Stimulated activated CD4-positive, alpha-beta T cell treated with anti-CD3 and anti-CD28 coated beads, Interleukin-1b, Interleukin-23, amount 100 ng/mL, for 24 hours (primary cell): ENCODE data around the gene THAP7.
A peak's percentile ranks its signal among the peaks of the same experiment; 100 is the strongest.
"Not testable (repeated sequence)": the region's sequence is repeated elsewhere in the genome, so short reads cannot be mapped to it uniquely, and the experiment has no call there.

Experiments
- DNase-seq, 4 experiments: peaks; one replicate each; pipeline ENCODE4 v3.0.0-alpha.2; 2020; ENCODE audit warnings: low read depth in 4 of 4, low spot score in 1 of 4

The THAP7 gene

GRCh38 chr22:21001601-21002325 is at the start of gene THAP7:
TSS of gene THAP7 (minus strand) at chr22:21002118. CDS start at chr22:21001911, 207 bp downstream.
- peak; percentile 90 to 99 (median 92) for DNase-seq

GRCh38 chr22:21051145-21051830 is 49.4 kb upstream of the THAP7 start:
- no peak for DNase-seq

GRCh38 chr22:21048965-21049364 is 47.0 kb upstream of the THAP7 start:
- not testable (repeated sequence) for DNase-seq

GRCh38 chr22:21048448-21048847 is 46.5 kb upstream of the THAP7 start:
- not testable (repeated sequence) for DNase-seq

- no peak for DNase-seq
Measured at GRCh38 chr22:21047730-21048129, 45.8 kb upstream of the THAP7 start.

GRCh38 chr22:21047035-21047661 is 45.2 kb upstream of the THAP7 start:
- no peak for DNase-seq

- peak; percentile 42 to 72 (median 52) for DNase-seq
Measured at GRCh38 chr22:21045585-21046294, 43.8 kb upstream of the THAP7 start, which contains the start of gene LRRC74B. TSS of gene LRRC74B (plus strand) at chr22:21045946. CDS start at chr22:21045987, 41 bp downstream.

- DNase-seq: no peak
Measured at GRCh38 chr22:21044931-21045584, 43.1 kb upstream of the THAP7 start.

GRCh38 chr22:21043860-21044535 is 42.1 kb upstream of the THAP7 start:
- no peak for DNase-seq

- no peak for DNase-seq
Measured at GRCh38 chr22:21042978-21043859, 41.3 kb upstream of the THAP7 start.

GRCh38 chr22:21041937-21042336 is 40.0 kb upstream of the THAP7 start:
- DNase-seq: no peak

GRCh38 chr22:21039158-21039557 is 37.2 kb upstream of the THAP7 start:
- DNase-seq: not testable (repeated sequence)

- DNase-seq: no peak
Measured at GRCh38 chr22:21038405-21038804, 36.5 kb upstream of the THAP7 start.

- DNase-seq: no peak
Measured at GRCh38 chr22:21034989-21035388, 33.1 kb upstream of the THAP7 start.

- DNase-seq: no peak
Measured at GRCh38 chr22:21033895-21034294, 32.0 kb upstream of the THAP7 start.

- no peak for DNase-seq
Measured at GRCh38 chr22:21032868-21033688, 31.2 kb upstream of the THAP7 start.

GRCh38 chr22:21032037-21032867 is 30.3 kb upstream of the THAP7 start, which contains the start of gene SLC7A4:
TSS of gene SLC7A4 (minus strand) at chr22:21032561. CDS start at chr22:21031812, 749 bp downstream.
- DNase-seq: no peak
